AG04450 (cell line): ENCODE data around the gene LAMA2. TPM values are rescaled to one million over a fixed set of nuclear protein-coding genes. Genes with fewer than 3 reads are reported as not detected.
"Not testable (repeated sequence)": the region's sequence is repeated elsewhere in the genome, so short reads cannot be mapped to it uniquely, and the experiment has no call there.

Experiments used
- CTCF ChIA-PET: fragments of 300-600, 350-600 bp; formaldehyde crosslinking; extraction: SDS; loops from one replicate; lab custom pipeline; 2022; ENCODE audit warnings: antibody characterized with exemption, inconsistent platforms; lab: Charles Lee
- POLR2A ChIA-PET: fragments of 350-600 bp; formaldehyde crosslinking; extraction: SDS; loops from one replicate; lab custom pipeline; 2021; ENCODE audit warnings: antibody characterized with exemption, inconsistent platforms; lab: Yijun Ruan, JAX
- DNase-seq: peaks from one replicate; pipeline ENCODE4 v3.0.0-alpha.2; 2011; ENCODE audit warnings: low read depth, low spot score
- H3K27ac ChIP-seq: one replicate; pipeline ENCODE4 v1.5.1; 2012; ENCODE audit warnings: low read depth, low read length, control low read depth
- H3K27me3 ChIP-seq: one replicate; pipeline ENCODE4 v1.6.0; 2012; ENCODE audit warnings: low read length; ENCODE audit not compliant: control insufficient read depth, insufficient read depth
- H3K4me3 ChIP-seq: 2 replicates; pipeline ENCODE4 v1.5.1; 2011; ENCODE audit warnings: mild to moderate bottlenecking, low read depth, low read length, control low read depth
- H3K9me3 ChIP-seq: 2 replicates; pipeline ENCODE4 v1.5.1; 2012; ENCODE audit warnings: low read length; ENCODE audit not compliant: control insufficient read depth, insufficient read depth
- polyA plus RNA-seq: library from polyadenylated mRNA; depleted of rRNA; stranded (reverse); fragments of >200 nt; gene quantifications from 2 replicates; pipeline ENCODE4 v1.2.3, GENCODE V29; 2011
- TF ChIP-seq, protein P1 (sequence below): IDR thresholded peaks from 2 replicates; pipeline ENCODE4 v1.5.1; 2011; ENCODE audit warnings: low read depth, low read length, control low read depth, inconsistent platforms

LAMA2 gene
- polyA plus RNA-seq, 1 experiment, result 33.0 TPM

DNA sequence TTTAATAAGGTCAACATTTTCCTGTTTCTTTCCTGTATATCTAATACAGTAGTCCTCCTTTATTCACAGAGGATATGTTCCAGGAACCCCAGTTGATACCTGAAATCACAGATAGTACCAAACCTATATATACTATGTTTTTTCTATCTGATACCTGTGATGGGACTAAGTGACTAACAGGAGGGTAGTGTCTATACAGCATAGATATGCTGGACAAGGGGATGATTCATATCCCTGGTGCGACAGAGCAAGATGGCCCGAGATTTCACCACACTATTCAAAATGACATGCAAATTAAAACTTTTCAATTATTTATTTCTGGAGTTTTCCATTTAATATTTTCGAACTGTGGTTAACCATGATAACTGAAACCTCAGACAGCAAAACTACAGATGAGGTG, 281.1 kb downstream of the LAMA2 start:
- Histone ChIP-seq H3K4me3 (no peak overlapping the region), H3K9me3 (no peaks in the 10 kb centered on the region; the same call in 1 of the 2 replicates), H3K27ac (no peak overlapping the region), H3K27me3 (no peaks in the 10 kb centered on the region)
- POLR2A ChIA-PET, result no interaction called here
- CTCF ChIA-PET, result interaction anchor here (0.7 kb wide), 1 partner anchor 208 kb away, joined by 3 read pairs; no protein-coding TSS in a partner anchor
- no peak for DNase-seq
- TF ChIP-seq, protein P1, sequence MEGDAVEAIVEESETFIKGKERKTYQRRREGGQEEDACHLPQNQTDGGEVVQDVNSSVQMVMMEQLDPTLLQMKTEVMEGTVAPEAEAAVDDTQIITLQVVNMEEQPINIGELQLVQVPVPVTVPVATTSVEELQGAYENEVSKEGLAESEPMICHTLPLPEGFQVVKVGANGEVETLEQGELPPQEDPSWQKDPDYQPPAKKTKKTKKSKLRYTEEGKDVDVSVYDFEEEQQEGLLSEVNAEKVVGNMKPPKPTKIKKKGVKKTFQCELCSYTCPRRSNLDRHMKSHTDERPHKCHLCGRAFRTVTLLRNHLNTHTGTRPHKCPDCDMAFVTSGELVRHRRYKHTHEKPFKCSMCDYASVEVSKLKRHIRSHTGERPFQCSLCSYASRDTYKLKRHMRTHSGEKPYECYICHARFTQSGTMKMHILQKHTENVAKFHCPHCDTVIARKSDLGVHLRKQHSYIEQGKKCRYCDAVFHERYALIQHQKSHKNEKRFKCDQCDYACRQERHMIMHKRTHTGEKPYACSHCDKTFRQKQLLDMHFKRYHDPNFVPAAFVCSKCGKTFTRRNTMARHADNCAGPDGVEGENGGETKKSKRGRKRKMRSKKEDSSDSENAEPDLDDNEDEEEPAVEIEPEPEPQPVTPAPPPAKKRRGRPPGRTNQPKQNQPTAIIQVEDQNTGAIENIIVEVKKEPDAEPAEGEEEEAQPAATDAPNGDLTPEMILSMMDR, result no peak

DNA sequence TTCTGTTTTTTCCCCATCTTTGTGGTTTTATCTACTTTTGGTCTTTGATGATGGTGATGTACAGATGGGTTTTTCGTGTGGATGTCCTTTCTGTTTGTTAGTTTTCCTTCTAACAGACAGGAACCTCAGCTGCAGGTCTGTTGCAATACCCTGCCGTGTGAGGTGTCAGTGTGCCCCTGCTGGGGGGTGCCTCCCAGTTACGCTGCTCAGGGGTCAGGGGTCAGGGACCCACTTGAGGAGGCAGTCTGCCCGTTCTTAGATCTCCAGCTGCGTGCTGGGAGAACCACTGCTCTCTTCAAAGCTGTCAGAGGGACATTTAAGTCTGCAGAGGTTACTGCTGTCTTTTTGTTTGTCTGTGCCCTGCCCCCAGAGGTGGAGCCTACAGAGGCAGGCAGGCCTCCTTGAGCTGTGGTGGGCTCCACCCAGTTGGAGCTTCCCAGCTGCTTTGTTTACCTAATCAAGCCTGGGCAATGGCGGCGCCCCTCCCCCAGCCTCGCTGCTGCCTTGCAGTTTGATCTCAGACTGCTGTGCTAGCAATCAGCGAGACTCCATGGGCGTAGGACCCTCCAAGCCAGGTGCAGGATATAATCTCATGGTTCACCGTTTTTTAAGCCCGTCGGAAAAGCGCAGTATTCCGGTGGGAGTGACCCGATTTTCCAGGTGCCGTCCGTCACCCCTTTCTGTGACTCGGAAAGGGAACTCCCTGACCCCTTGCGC, 289.5 kb downstream of the LAMA2 start:
- H3K27me3 ChIP-seq, result not testable (repeated sequence)

DNA sequence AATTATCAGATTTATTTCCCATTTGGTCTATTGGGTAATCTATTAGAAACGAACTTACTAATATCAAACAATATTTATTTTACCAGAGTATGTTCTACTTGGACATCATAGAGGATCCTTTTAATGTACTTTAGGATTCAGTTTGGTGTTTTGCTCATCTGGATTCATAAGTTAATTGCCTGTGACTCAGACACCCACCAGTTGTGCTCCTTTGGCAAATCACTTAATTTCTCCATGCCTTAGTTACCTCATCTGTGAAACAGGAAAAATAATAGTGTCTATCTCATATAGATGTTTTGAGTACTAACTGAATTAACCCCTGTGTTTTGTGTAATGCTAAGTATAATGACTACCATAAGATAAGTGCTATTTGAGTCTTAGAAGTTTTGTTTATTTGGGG, 292.1 kb downstream of the LAMA2 start:
- Histone ChIP-seq H3K9me3 (no peaks in the 10 kb centered on the region), H3K27ac (no peak overlapping the region), H3K4me3 (no peak overlapping the region), H3K27me3 (no peaks in the 10 kb centered on the region)
- TF ChIP-seq, protein P1, result no peak
- POLR2A ChIA-PET, result no interaction called here
- DNase-seq, result no peak
- CTCF ChIA-PET, result interaction anchor here (0.6 kb wide), 1 partner anchor 1084 kb away, joined by 3 read pairs; no protein-coding TSS in a partner anchor

More for the DNA sequence above, 289.5 kb downstream of the LAMA2 start:
- CTCF ChIA-PET, DNase-seq, H3K27ac ChIP-seq, POLR2A ChIA-PET, H3K4me3 ChIP-seq, H3K9me3 ChIP-seq: not testable (repeated sequence)

DNA sequence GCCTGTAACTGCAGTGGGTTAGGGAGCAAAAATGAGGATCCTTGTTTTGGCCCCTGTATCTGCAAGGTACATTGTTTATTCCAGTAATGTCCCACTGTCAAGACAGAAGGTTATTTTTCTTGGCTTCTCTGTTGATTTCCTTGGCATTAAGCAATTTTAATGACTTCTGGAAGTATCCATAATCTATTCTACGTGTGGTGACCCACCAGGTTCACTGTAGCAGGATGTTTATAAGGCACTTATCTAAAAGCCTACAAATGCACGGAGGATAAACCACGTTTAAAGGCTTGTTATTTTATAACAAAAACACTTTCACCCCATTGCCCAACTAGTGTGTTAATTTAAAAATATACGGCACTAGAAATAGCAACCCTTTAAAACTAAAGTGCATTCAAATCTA, 294.9 kb downstream of the LAMA2 start:
- no peaks in the 10 kb centered on the region for H3K9me3 ChIP-seq
- no peak overlapping the region for H3K27ac ChIP-seq
- TF ChIP-seq, protein P1, result no peak
- ChIA-PET CTCF (interaction anchor here (0.5 to 1.4 kb wide), 2 partner anchors 9 to 47 kb away, joined by 3 read pairs; no protein-coding TSS in a partner anchor), POLR2A (no interaction called here)
- no peaks in the 10 kb centered on the region for H3K27me3 ChIP-seq
- no peak for DNase-seq
- H3K4me3 ChIP-seq, result no peak overlapping the region

DNA sequence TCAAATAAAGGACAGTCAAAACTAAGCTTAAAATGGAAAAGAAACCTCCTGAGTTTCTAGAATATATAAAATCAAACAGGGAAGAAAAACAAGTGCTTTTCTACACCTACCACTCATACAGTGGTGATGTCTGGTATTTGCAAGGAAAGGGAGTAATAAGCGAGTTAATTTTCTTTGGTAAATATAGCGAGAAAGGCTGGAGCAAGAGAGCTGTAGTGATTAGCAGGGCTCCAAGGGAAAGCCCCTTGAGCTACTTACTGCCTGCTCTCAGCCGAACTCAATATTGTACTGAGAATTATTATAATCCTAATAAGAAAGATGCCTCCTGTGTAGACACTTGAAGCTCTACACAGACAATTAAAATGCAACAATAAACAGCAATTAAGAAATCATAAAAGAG, 296.3 kb downstream of the LAMA2 start:
- POLR2A ChIA-PET, result no interaction called here
- H3K27ac ChIP-seq, result no peak overlapping the region

More for the DNA sequence above, 296.3 kb downstream of the LAMA2 start:
- DNase-seq, result no peak
- no peaks in the 10 kb centered on the region for H3K27me3 ChIP-seq
- H3K9me3 ChIP-seq, result no peaks in the 10 kb centered on the region
- H3K4me3 ChIP-seq, result no peak overlapping the region
- TF ChIP-seq, protein P1, result no peak
- CTCF ChIA-PET, result no interaction called here
